ENCODE results near the gene ITGB1. TPM values are rescaled to one million over a fixed set of nuclear protein-coding genes. Genes with fewer than 3 reads are reported as not detected.
A peak's percentile ranks its signal among the peaks of the same experiment; 100 is the strongest.

ITGB1 gene
- total RNA-seq, 1 donor from 2014 or later = 542 TPM

- no peaks in the 10 kb centered on the region for H3K27me3 ChIP-seq (ENCODE audit: low read depth)
- no peak overlapping the region for H3K4me3 ChIP-seq
- H3K36me3 ChIP-seq = no peaks in the 10 kb centered on the region
- H3K27ac ChIP-seq (replicated peaks) = peak overlapping the region; percentile 99
- DNase-seq = no peak
- intact Hi-C loops (cut with micrococcal nuclease) = no loop called here
- TF ChIP-seq CTCF (IDR thresholded peaks at IDR 0.05; ENCODE audit: borderline replicate concordance) = no peak
- H3K4me1 ChIP-seq = peaks cover 48% of the 10 kb centered on the region
- peaks cover 5% of the 10 kb centered on the region for H3K9me3 ChIP-seq (replicated peaks)
These were observed 6.2 kb upstream of the ITGB1 start for GRCh38 chr10:32964270-32964669.

GRCh38 chr10:32963096-32963495 lies 5.1 kb upstream of the ITGB1 start:
- H3K27ac ChIP-seq (replicated peaks) = peak overlapping the region; percentile 99
- DNase-seq = no peak
- peak overlapping the region; percentile 32 for H3K4me3 ChIP-seq
- H3K27me3 ChIP-seq (ENCODE audit: low read depth) = no peaks in the 10 kb centered on the region
- intact Hi-C loops (cut with micrococcal nuclease) = no loop called here
- H3K4me1 ChIP-seq = peaks cover 57% of the 10 kb centered on the region
- no peaks in the 10 kb centered on the region for H3K36me3 ChIP-seq
- no peak for TF ChIP-seq CTCF (IDR thresholded peaks at IDR 0.05; ENCODE audit: borderline replicate concordance)
- H3K9me3 ChIP-seq (replicated peaks) = peaks cover 5% of the 10 kb centered on the region

- Histone ChIP-seq H3K27ac (replicated peaks) (peak overlapping the region; percentile 99), H3K4me1 (peaks cover 61% of the 10 kb centered on the region), H3K4me3 (peak overlapping the region; percentile 32), H3K27me3 (ENCODE audit: low read depth) (no peaks in the 10 kb centered on the region), H3K9me3 (replicated peaks) (peaks cover 5% of the 10 kb centered on the region), H3K36me3 (no peaks in the 10 kb centered on the region)
- intact Hi-C loops (cut with micrococcal nuclease) = no loop called here
- no peak for TF ChIP-seq CTCF (IDR thresholded peaks at IDR 0.05; ENCODE audit: borderline replicate concordance)
- no peak for DNase-seq
These were observed 4.5 kb upstream of the ITGB1 start for GRCh38 chr10:32962521-32962920.

- intact Hi-C loops (cut with micrococcal nuclease) = no loop called here
- no peak for DNase-seq
- Histone ChIP-seq H3K36me3 (no peaks in the 10 kb centered on the region), H3K4me1 (peaks cover 67% of the 10 kb centered on the region), H3K27me3 (ENCODE audit: low read depth) (no peaks in the 10 kb centered on the region), H3K9me3 (replicated peaks) (peaks cover 5% of the 10 kb centered on the region), H3K4me3 (peak overlapping the region; percentile 32), H3K27ac (replicated peaks) (peak overlapping the region; percentile 99)
- peak; percentile 20 for TF ChIP-seq CTCF (IDR thresholded peaks at IDR 0.05; ENCODE audit: borderline replicate concordance)
These were observed 3.9 kb upstream of the ITGB1 start for GRCh38 chr10:32961895-32962369.

- Histone ChIP-seq H3K9me3 (replicated peaks) (peaks cover 3% of the 10 kb centered on the region), H3K27ac (replicated peaks) (peak overlapping the region; percentile 99), H3K36me3 (no peaks in the 10 kb centered on the region), H3K4me3 (peak overlapping the region; percentile 32), H3K4me1 (peaks cover 72% of the 10 kb centered on the region), H3K27me3 (ENCODE audit: low read depth) (no peaks in the 10 kb centered on the region)
- intact Hi-C loops (cut with micrococcal nuclease) = no loop called here
- no peak for DNase-seq
- TF ChIP-seq CTCF (IDR thresholded peaks at IDR 0.05; ENCODE audit: borderline replicate concordance) = no peak
These were observed 3.4 kb upstream of the ITGB1 start for GRCh38 chr10:32961343-32961894.

Data from left ventricle myocardium inferior (tissue), 1 donor.